B cell (primary cell): ENCODE measurements around the gene SLC39A11. TPM values are rescaled to one million over a fixed set of nuclear protein-coding genes. Genes with fewer than 3 reads are reported as not detected.
"Not testable (repeated sequence)": the region's sequence is repeated elsewhere in the genome, so short reads cannot be mapped to it uniquely, and the experiment has no call there.

Source experiments
- ATAC-seq: fragments of 200-7000 bp; cut with Tn5 transposase; one replicate; pipeline ENCODE4 v1.10.0; 2021; ENCODE audit warnings: low read depth, mild to moderate bottlenecking, moderate number of reproducible peaks, moderate library complexity
- CTCF ChIA-PET: fragments of 350-600 bp; sonication (Branson Sonifier 250); formaldehyde crosslinking; loops from one replicate; lab custom pipeline; 2021; ENCODE audit warnings: antibody characterized with exemption, inconsistent platforms; lab: Charles Lee
- POLR2A ChIA-PET: fragments of 350-600 bp; sonication (Branson Sonifier 250); formaldehyde crosslinking; loops from one replicate; lab custom pipeline; 2021; ENCODE audit warnings: antibody characterized with exemption; lab: Charles Lee
- DNase-seq: peaks from one replicate; pipeline ENCODE4 v3.0.0; 2013
- H2AFZ ChIP-seq: 2 replicates; pipeline ENCODE4 v1.6.1; 2012; ENCODE audit warnings: mild to moderate bottlenecking, low read depth, low read length; ENCODE audit not compliant: insufficient read depth, poor library complexity, severe bottlenecking
- H3K27ac ChIP-seq, 2 donors: 1 replicate in 1 of 2; 2 replicates in 1 of 2; pipeline ENCODE4 v1.5.1; 2012 to 2013; ENCODE audit warnings: low read length in 2 of 2, mild to moderate bottlenecking in 2 of 2, moderate library complexity in 1 of 2
- H3K27me3 ChIP-seq, 4 experiments: fragments of 200-600 bp in 1 of 4; sonication (generic) in 1 of 4; replicated peaks in 1 of 4; 1 replicate in 2 of 4; 2 replicates in 2 of 4; pipeline versions ENCODE4 v1.6.1 to v1.7.0; 2013 to 2016; ENCODE audit warnings: low read length in 3 of 4, mild to moderate bottlenecking in 2 of 4, mixed read lengths in 1 of 4, moderate library complexity in 1 of 4; ENCODE audit not compliant: insufficient read depth in 4 of 4, control insufficient read depth in 3 of 4; ENCODE audit errors: control extremely low read depth in 1 of 4
- H3K36me3 ChIP-seq, 2 experiments: replicated peaks in 1 of 2; 1 replicate in 1 of 2; 2 replicates in 1 of 2; pipeline versions ENCODE4 v1.6.1 to v1.7.1; 2013; ENCODE audit warnings: low read length in 1 of 2; ENCODE audit not compliant: insufficient read depth in 2 of 2, control insufficient read depth in 1 of 2; ENCODE audit errors: control extremely low read depth in 1 of 2, extremely low read depth in 1 of 2
- H3K4me1 ChIP-seq, 2 donors: fragments of 200-600 bp in 1 of 2; sonication (generic) in 1 of 2; 1 replicate in 1 of 2; 2 replicates in 1 of 2; pipeline versions ENCODE4 v1.5.1 to v1.6.1; 2013 to 2017; ENCODE audit warnings: low read length in 2 of 2; ENCODE audit not compliant: control insufficient read depth in 2 of 2, insufficient read depth in 2 of 2
- H3K4me2 ChIP-seq: replicated peaks from 2 replicates; pipeline ENCODE3; 2012; ENCODE audit warnings: mild to moderate bottlenecking, low read depth, low read length; ENCODE audit not compliant: poor library complexity, severe bottlenecking
- H3K4me3 ChIP-seq, 5 experiments: fragments of 200-600 bp in 1 of 5; sonication (generic) in 1 of 5; 1 replicate in 3 of 5; 2 replicates in 2 of 5; pipeline versions ENCODE4 v1.5.1 to v1.7.0; 2011 to 2016; ENCODE audit warnings: low read length in 4 of 5, mild to moderate bottlenecking in 4 of 5, low read depth in 2 of 5, control low read depth in 1 of 5, moderate library complexity in 1 of 5; ENCODE audit not compliant: insufficient read depth in 1 of 5; ENCODE audit errors: control extremely low read depth in 1 of 5, extremely low read depth in 1 of 5
- H3K79me2 ChIP-seq: fragments of 200-600 bp; sonication (generic); one replicate; pipeline ENCODE4 v1.6.0; 2016; ENCODE audit warnings: low read length; ENCODE audit not compliant: control insufficient read depth, insufficient read depth
- H3K9ac ChIP-seq: fragments of 200-600 bp; sonication (generic); 2 replicates; pipeline ENCODE4 v1.6.1; 2017; ENCODE audit warnings: mild to moderate bottlenecking, low read length, moderate library complexity
- H3K9me3 ChIP-seq, 3 donors: one replicate each; pipeline versions ENCODE4 v1.6.1 to v1.7.1; 2013; ENCODE audit warnings: low read length in 2 of 3; ENCODE audit not compliant: control insufficient read depth in 2 of 3, insufficient read depth in 1 of 3; ENCODE audit errors: control extremely low read depth in 1 of 3
- H4K20me1 ChIP-seq: 2 replicates; pipeline ENCODE4 v1.6.0; 2012; ENCODE audit warnings: mild to moderate bottlenecking, low read length; ENCODE audit not compliant: insufficient read depth, control insufficient read depth, poor library complexity, severe bottlenecking
- H3K27ac Mint-ChIP-seq: one replicate; pipeline ENCODE4 v1.8.0; 2021; ENCODE audit warnings: mixed read lengths
- H3K27me3 Mint-ChIP-seq: one replicate; pipeline ENCODE4 v1.8.0; 2021; ENCODE audit warnings: mixed read lengths
- H3K4me1 Mint-ChIP-seq: one replicate; pipeline ENCODE4 v1.8.0; 2021; ENCODE audit warnings: mixed read lengths
- H3K4me3 Mint-ChIP-seq: one replicate; pipeline ENCODE4 v1.8.0; 2021; ENCODE audit warnings: mixed read lengths
- H3K9me3 Mint-ChIP-seq: one replicate; pipeline ENCODE4 v1.8.0; 2022; ENCODE audit warnings: mixed read lengths; ENCODE audit not compliant: insufficient read depth
- EZH2 ChIP-seq: IDR thresholded peaks from 2 replicates; pipeline ENCODE4 v1.6.1; 2012; ENCODE audit warnings: borderline replicate concordance, low read depth, mild to moderate bottlenecking, moderate library complexity, low read length; ENCODE audit not compliant: insufficient read depth, poor library complexity, severe bottlenecking
- WGBS: methylation state at CpG from one replicate; pipeline ENCODE4 v1.1.5; 2013; ENCODE audit warnings: missing lambda C conversion rate; ENCODE audit not compliant: insufficient coverage; 5-methylcytosine and 5-hydroxymethylcytosine counted together
- intact Hi-C: fragments of 100-400 bp; cut with micrococcal nuclease; formaldehyde crosslinking; loops from one replicate; pipeline ENCODE4 v1.10.0; 2022
- polyA plus RNA-seq: library from polyadenylated mRNA; depleted of rRNA; stranded (reverse); fragments of >200 nt; gene quantifications from 2 replicates; pipeline ENCODE4 v1.2.3, GENCODE V29; 2012
- total RNA-seq, 2 donors: library from RNA; stranded (reverse); fragments of 120-200 nt in 1 of 2; gene quantifications; 1 replicate in 1 of 2; 2 replicates in 1 of 2; pipeline versions ENCODE4 v1.2.3 to v1.2.4, GENCODE V29; 2013 to 2022
- TF ChIP-seq, protein P1 (sequence below): fragments of 200-600 bp; IDR thresholded peaks from one replicate; pipeline ENCODE4 v1.8.0; 2022; ENCODE audit warnings: antibody characterized with exemption, mild to moderate bottlenecking

SLC39A11 gene
- total and polyA plus RNA-seq, 2 donors (not counting 1 experiment from before 2014, with no cell fraction given) = 6.9 to 39.6 TPM

DNA sequence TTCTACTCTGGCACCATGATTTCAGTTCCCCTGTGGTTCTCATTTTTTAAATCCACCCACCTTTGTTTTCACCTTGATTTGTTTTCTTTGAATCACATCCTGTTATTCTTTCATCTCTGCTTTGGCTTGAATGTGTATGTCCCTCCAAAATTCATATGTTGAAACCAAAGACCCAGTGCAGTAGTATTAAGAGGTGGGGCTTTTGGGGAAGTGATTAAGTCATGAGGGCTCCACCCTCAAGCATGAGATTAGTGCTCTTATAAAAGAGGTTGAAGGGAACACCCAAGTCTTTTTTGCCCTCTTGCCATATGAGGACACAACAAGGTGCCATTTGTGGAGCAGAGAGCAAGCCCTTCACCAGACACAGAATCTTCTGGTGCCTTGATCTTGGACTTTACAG is 382.3 kb downstream of the SLC39A11 start:
- Histone ChIP-seq H2AFZ (no peak overlapping the region), H3K9ac (no peak overlapping the region), H3K9me3 (peaks cover 0 to 21% (median 11%) of the 10 kb centered on the region in 3 donors), H3K4me3 (no peak overlapping the region), H3K27me3 (no peaks in the 10 kb centered on the region), H3K27ac (no peak overlapping the region), H3K79me2 (no peaks in the 10 kb centered on the region), H3K4me1 (no peaks in the 10 kb centered on the region), H4K20me1 (no peaks in the 10 kb centered on the region), H3K36me3 (no peaks in the 10 kb centered on the region), H3K4me2 (no peak overlapping the region)
- Mint-ChIP-seq H3K27me3 (no peaks in the 10 kb centered on the region), H3K4me1 (no peaks in the 10 kb centered on the region), H3K27ac (no peak overlapping the region), H3K4me3 (no peak overlapping the region), H3K9me3 (peaks cover 5% of the 10 kb centered on the region)
- intact Hi-C loops = no loop called here
- ChIA-PET CTCF (no interaction called here), POLR2A (no interaction called here)
- no peak for DNase-seq
- ATAC-seq = no peak
- TF ChIP-seq EZH2 = no peak
- TF ChIP-seq, protein P1, sequence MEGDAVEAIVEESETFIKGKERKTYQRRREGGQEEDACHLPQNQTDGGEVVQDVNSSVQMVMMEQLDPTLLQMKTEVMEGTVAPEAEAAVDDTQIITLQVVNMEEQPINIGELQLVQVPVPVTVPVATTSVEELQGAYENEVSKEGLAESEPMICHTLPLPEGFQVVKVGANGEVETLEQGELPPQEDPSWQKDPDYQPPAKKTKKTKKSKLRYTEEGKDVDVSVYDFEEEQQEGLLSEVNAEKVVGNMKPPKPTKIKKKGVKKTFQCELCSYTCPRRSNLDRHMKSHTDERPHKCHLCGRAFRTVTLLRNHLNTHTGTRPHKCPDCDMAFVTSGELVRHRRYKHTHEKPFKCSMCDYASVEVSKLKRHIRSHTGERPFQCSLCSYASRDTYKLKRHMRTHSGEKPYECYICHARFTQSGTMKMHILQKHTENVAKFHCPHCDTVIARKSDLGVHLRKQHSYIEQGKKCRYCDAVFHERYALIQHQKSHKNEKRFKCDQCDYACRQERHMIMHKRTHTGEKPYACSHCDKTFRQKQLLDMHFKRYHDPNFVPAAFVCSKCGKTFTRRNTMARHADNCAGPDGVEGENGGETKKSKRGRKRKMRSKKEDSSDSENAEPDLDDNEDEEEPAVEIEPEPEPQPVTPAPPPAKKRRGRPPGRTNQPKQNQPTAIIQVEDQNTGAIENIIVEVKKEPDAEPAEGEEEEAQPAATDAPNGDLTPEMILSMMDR = no peak

DNA sequence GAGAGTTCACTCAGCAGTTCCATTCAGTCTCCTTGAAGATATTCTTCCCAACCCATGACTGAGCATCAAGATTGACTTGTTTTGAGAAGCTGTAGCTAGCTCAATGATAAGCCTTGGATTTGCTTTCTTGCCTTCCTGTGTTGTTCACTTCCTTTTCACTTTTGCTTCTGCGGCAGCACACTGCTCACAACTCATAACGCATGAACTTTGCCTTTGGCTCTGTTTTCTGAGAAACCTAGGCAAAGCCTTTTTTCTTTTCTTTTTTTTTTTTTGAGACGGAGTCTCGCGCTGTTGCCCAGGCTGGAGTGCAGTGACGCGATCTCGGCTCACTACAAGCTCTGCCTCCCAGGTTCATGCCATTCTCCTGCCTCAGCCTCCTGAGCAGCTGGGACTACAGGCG is 383.8 kb downstream of the SLC39A11 start:
- CTCF ChIA-PET, POLR2A ChIA-PET: not testable (repeated sequence)

More for the DNA sequence above, 383.8 kb downstream of the SLC39A11 start:
- WGBS = 100% methylated on average over 7 of the region's 9 CpGs
- H3K27ac Mint-ChIP-seq, H3K79me2 ChIP-seq, H2AFZ ChIP-seq, H3K9ac ChIP-seq, H3K4me2 ChIP-seq, H3K4me3 ChIP-seq, H3K27ac ChIP-seq, H3K36me3 ChIP-seq, H3K9me3 Mint-ChIP-seq, H3K4me1 Mint-ChIP-seq, H3K27me3 ChIP-seq, H3K27me3 Mint-ChIP-seq, H3K4me1 ChIP-seq, H3K4me3 Mint-ChIP-seq, H4K20me1 ChIP-seq, DNase-seq, intact Hi-C loops, ATAC-seq: not testable (repeated sequence)
- H3K9me3 ChIP-seq = peaks cover 0 to 21% (median 11%) of the 10 kb centered on the region in 3 donors
